Heart left ventricle (tissue), 16 donors: ENCODE results near the gene DSP. TPM values are rescaled to one million over a fixed set of nuclear protein-coding genes. Genes with fewer than 3 reads are reported as not detected.

ENCODE experiments used
- ATAC-seq, 4 donors: fragments of 200-7000 bp; cut with Tn5 transposase; one replicate each; pipeline ENCODE4 v1.9.1; 2020 to 2022; ENCODE audit warnings: moderate library complexity in 4 of 4, mild to moderate bottlenecking in 3 of 4, moderate number of reproducible peaks in 1 of 4
- DNase-seq, 5 donors: peaks; one replicate each; pipeline ENCODE4 v3.0.0-alpha.2; 2020
- H3K27ac ChIP-seq, 12 donors: fragments of 200-600 bp; sonication (generic) in 4 of 12; one replicate each; pipeline versions ENCODE4 v1.5.0 to v1.8.0; 2016 to 2022; ENCODE audit warnings: mild to moderate bottlenecking in 2 of 12
- H3K27me3 ChIP-seq, 9 donors: fragments of 200-600 bp; sonication (generic) in 2 of 9; one replicate each; pipeline versions ENCODE4 v1.5.1 to v1.8.0; 2016 to 2022; ENCODE audit warnings: mild to moderate bottlenecking in 3 of 9
- H3K36me3 ChIP-seq, 9 donors: fragments of 200-600 bp; sonication (generic) in 2 of 9; one replicate each; pipeline versions ENCODE4 v1.5.0 to v1.8.0; 2018 to 2022; ENCODE audit warnings: mild to moderate bottlenecking in 2 of 9
- H3K4me1 ChIP-seq, 12 donors: fragments of 200-600 bp; sonication (generic) in 4 of 12; one replicate each; pipeline versions ENCODE4 v1.5.0 to v1.8.0; 2016 to 2022; ENCODE audit warnings: mild to moderate bottlenecking in 3 of 12
- H3K4me3 ChIP-seq, 12 donors: fragments of 200-600 bp; sonication (generic) in 4 of 12; one replicate each; pipeline versions ENCODE4 v1.5.0 to v1.8.0; 2017 to 2022; ENCODE audit warnings: mild to moderate bottlenecking in 9 of 12, moderate library complexity in 4 of 12
- H3K9me3 ChIP-seq, 12 donors: fragments of 200-600 bp; sonication (generic) in 4 of 12; one replicate each; pipeline versions ENCODE4 v1.5.0 to v1.8.0; 2016 to 2022; ENCODE audit warnings: mild to moderate bottlenecking in 1 of 12
- POLR2A ChIP-seq, 2 donors: fragments of 450-650 bp; IDR thresholded peaks; one replicate each; pipeline ENCODE4 v1.6.1; 2017; ENCODE audit warnings: antibody characterized with exemption in 2 of 2, mild to moderate bottlenecking in 2 of 2, moderate library complexity in 2 of 2
- WGBS, 4 donors: extraction: QIAGEN DNeasy Blood & Tissue Kit in 2 of 4; methylation state at CpG; one replicate each; pipeline versions ENCODE4 v1.1.5 to v1.1.7; 2013 to 2018; 5-methylcytosine and 5-hydroxymethylcytosine counted together
- intact Hi-C, 10 donors: fragments of 100-400 bp; cut with DNase I; formaldehyde crosslinking; loops; one replicate each; pipeline versions ENCODE4 v1.11.1 to v1.14.2; 2022
- polyA plus RNA-seq, 2 donors: library from polyadenylated mRNA; stranded (reverse); fragments of 200-250 nt; gene quantifications; one replicate each; pipeline ENCODE4 v1.2.3, GENCODE V29; 2013
- total RNA-seq, 9 donors: library from RNA; depleted of rRNA in 2 of 9; stranded (reverse); fragments of >200 nt in 2 of 9; fragmentation: NEBNext Ultra II Directional in 3 of 9; extraction: Animal tissue kit (Norgen Biotek cat#: 25700) in 3 of 9; gene quantifications; one replicate each; pipeline versions ENCODE4 v1.1.0 to v1.2.4, GENCODE V29; 2016 to 2023
- TF ChIP-seq, protein P1 (sequence below), 12 donors: fragments of 200-600 bp; sonication (generic) in 4 of 12; IDR thresholded peaks; one replicate each; pipeline versions ENCODE4 v1.5.0 to v1.8.0; 2018 to 2022; ENCODE audit warnings: antibody characterized with exemption in 12 of 12, mild to moderate bottlenecking in 5 of 12
- donor health status: ischemic (EF 13 %, LVEDD 7.1; RV severe dilation, severe dysfunction).
- donor health status: healthy with polysubstance abuse.
- donor health status: DM: no; HTN: yes; CAD: no.
- donor health status: DM: no; HTN: no; CAD: no.
- donor health status: ischemic (EF 25% LVEDD 6.9; RV normal size, moderate dysfunction).
- donor health status: ischemic (EF 25% LVEDD 5.7; RV mildly dilated, moderate dysfunction).
- donor health status: healthy.
- donor health status: DM: yes; HTN: yes; CAD: no.
- donor health status: ischemic (EF 35%, LVEDD 5.7; RV mildly dilated, moderate dysfunction).
- donor health status: nonischemic (EF 11% LVEDD 7.7; RV severe dilation, severe dysfunction).
- donor health status: DM: yes; HTN: yes; CAD: no.
- donor health status: PGD.
- donor health status: ischemic (EF 29% LVEDD 5.4; RV normal size, mild dysfunction).
- donor health status: nonischemic (EF 23%, LVEDD 6.1; RV moderate dilation, normal function).

DSP gene
- total and polyA plus RNA-seq, 11 donors = 81.9 to 373 (median 278) TPM

DNA sequence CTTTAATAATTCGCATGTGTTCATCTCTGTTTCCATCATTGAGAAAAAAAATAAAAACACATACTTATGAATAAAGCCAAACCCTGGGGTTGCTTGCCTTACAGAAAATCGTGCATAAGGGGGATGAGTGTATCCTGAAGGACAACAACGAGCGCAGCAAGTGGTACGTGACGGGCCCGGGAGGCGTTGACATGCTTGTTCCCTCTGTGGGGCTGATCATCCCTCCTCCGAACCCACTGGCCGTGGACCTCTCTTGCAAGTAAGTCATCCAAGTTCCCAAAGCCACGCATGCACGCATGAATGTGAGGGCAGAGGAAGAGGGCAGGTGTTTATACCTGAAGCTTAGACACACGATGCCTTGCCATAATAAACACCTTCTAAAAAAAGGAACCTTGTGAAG is 27.6 kb downstream of the DSP start:
- no peak overlapping the region for H3K27ac ChIP-seq
- no peak for ATAC-seq
- WGBS, 4 donors = 80 to 85% (median 83%) methylated on average over 13 of the region's 13 CpGs
- H3K36me3 ChIP-seq = peaks cover 0 to 99% (median 49%) of the 10 kb centered on the region in 9 donors
- no peaks in the 10 kb centered on the region for H3K9me3 ChIP-seq
- peaks cover 0 to 5% (median 0%) of the 10 kb centered on the region in 12 donors for H3K4me1 ChIP-seq
- no peak overlapping the region for H3K4me3 ChIP-seq
- TF ChIP-seq, protein P1, sequence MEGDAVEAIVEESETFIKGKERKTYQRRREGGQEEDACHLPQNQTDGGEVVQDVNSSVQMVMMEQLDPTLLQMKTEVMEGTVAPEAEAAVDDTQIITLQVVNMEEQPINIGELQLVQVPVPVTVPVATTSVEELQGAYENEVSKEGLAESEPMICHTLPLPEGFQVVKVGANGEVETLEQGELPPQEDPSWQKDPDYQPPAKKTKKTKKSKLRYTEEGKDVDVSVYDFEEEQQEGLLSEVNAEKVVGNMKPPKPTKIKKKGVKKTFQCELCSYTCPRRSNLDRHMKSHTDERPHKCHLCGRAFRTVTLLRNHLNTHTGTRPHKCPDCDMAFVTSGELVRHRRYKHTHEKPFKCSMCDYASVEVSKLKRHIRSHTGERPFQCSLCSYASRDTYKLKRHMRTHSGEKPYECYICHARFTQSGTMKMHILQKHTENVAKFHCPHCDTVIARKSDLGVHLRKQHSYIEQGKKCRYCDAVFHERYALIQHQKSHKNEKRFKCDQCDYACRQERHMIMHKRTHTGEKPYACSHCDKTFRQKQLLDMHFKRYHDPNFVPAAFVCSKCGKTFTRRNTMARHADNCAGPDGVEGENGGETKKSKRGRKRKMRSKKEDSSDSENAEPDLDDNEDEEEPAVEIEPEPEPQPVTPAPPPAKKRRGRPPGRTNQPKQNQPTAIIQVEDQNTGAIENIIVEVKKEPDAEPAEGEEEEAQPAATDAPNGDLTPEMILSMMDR (IDR thresholded peaks at IDR 0.05) = no peak
- TF ChIP-seq POLR2A (IDR thresholded peaks at IDR 0.05) = no peak
- peaks cover 0 to 11% (median 0%) of the 10 kb centered on the region in 9 donors for H3K27me3 ChIP-seq
- intact Hi-C loops = loop anchor here in 1 of 10 donors (10.0 kb wide), 1 partner anchor 144 kb away; no protein-coding TSS in a partner anchor
- DNase-seq = no peak

- Histone ChIP-seq H3K9me3 (no peaks in the 10 kb centered on the region), H3K27ac (no peak overlapping the region), H3K4me3 (no peak overlapping the region), H3K36me3 (peaks cover 0 to 99% (median 61%) of the 10 kb centered on the region in 9 donors), H3K27me3 (peaks cover 0 to 11% (median 0%) of the 10 kb centered on the region in 9 donors), H3K4me1 (peaks cover 0 to 5% (median 0%) of the 10 kb centered on the region in 12 donors)
- 88 to 95% (median 91%) methylated on average over 9 of the region's 9 CpGs for WGBS, 4 donors
- ATAC-seq = no peak
- TF ChIP-seq, protein P1 (IDR thresholded peaks at IDR 0.05) = no peak
- TF ChIP-seq POLR2A (IDR thresholded peaks at IDR 0.05) = no peak
- intact Hi-C loops = no loop called here
- no peak for DNase-seq
Observed at GRCh38 chr6:7572213-7572943, 30.9 kb downstream of the DSP start.

DNA sequence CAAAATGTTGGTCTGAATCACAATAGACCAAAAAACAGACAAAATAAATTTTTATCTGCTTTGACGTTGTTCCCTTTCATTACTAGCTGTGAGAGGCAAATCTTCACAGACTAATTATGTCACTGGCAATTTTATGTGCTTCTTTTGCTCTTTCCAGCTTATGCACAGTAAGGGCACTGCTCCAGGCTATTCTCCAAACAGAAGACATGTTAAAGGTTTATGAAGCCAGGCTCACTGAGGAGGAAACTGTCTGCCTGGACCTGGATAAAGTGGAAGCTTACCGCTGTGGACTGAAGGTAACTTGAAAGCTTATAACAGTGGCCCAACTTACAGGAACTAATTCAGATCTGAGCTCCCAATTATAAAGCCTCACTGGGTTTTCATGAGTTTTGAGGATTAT is 33.0 kb downstream of the DSP start:
- ATAC-seq (no peak), DNase-seq (no peak)
- Histone ChIP-seq H3K4me1 (no peaks in the 10 kb centered on the region), H3K27me3 (peaks cover 0 to 15% (median 0%) of the 10 kb centered on the region in 9 donors), H3K4me3 (no peak overlapping the region), H3K36me3 (peaks cover 0 to 99% (median 57%) of the 10 kb centered on the region in 9 donors), H3K27ac (no peak overlapping the region), H3K9me3 (no peaks in the 10 kb centered on the region)
- TF ChIP-seq, protein P1 (IDR thresholded peaks at IDR 0.05) = no peak
- TF ChIP-seq POLR2A (IDR thresholded peaks at IDR 0.05) = no peak
- 76 to 88% (median 85%) methylated on average over 2 of the region's 2 CpGs for WGBS, 4 donors
- intact Hi-C loops = no loop called here

GRCh38 chr6:7578516-7578915 is 37.0 kb downstream of the DSP start:
- Histone ChIP-seq H3K27me3 (peaks cover 0 to 12% (median 0%) of the 10 kb centered on the region in 9 donors), H3K4me3 (no peak overlapping the region), H3K9me3 (no peaks in the 10 kb centered on the region), H3K36me3 (peaks cover 0 to 100% (median 36%) of the 10 kb centered on the region in 9 donors), H3K4me1 (no peaks in the 10 kb centered on the region), H3K27ac (no peak overlapping the region)
- TF ChIP-seq POLR2A (IDR thresholded peaks at IDR 0.05) = no peak
- TF ChIP-seq, protein P1 (IDR thresholded peaks at IDR 0.05) = no peak
- intact Hi-C loops = no loop called here
- DNase-seq (no peak), ATAC-seq (no peak)
- 1 to 45% (median 42%) methylated on average over 2 of the region's 2 CpGs for WGBS, 4 donors
